NCI-H748 (cell line): ENCODE data around the gene RNF113A.
"Not testable (repeated sequence)": the region's sequence is repeated elsewhere in the genome, so short reads cannot be mapped to it uniquely, and the experiment has no call there.

ENCODE experiments used
- DNase-seq: peaks from one replicate; lab custom pipeline; 2025; ENCODE audit not compliant: unreplicated experiment; lab: John Stamatoyannopoulos, UW

Gene RNF113A

DNA sequence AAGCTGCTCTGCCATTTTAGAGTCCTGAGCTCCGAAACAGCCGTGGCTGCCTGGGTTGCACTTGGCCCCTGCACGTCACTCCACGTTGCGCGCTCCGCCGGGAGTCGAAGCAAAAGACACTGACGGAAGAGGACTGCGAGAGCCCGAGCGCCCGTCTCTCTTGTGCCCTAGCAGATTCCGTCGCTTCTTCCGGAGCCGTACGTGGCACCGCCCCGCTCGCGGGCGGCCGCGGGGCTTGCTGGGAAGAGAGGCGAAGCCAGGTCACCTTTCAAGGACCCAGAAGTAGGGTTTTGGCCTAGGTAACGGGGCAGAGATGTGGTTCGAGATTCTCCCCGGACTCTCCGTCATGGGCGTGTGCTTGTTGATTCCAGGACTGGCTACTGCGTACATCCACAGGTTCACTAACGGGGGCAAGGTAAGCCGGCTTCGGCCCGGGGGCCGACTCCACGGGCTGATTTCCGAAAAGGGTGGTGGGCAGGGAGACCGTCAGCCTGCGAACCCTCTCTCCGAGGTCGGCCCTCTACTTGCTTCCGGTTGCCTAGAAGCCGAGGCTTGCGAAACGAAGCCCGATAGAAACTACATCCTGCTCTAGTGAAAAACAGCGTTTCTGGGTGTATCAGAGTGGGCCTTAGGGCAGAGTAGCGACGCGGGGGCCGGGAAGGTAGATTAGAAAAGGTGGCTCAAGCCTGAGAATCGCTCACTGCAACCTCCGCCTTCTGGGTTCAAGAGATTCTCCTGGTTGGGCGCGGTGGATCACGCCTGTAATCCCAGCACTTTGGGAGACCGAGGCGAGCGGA is at the start of gene RNF113A, which contains the start of gene NDUFA1:
Gene RNF113A, minus strand, starts transcription at position 135 of the 797 bp plus-strand sequence. Its CDS starts 120 bp downstream, at position 15.
Gene NDUFA1, plus strand, starts transcription at position 234 of the 797 bp plus-strand sequence. Its CDS starts 80 bp downstream, at position 314.
- DNase-seq: peak; percentile 97

DNA sequence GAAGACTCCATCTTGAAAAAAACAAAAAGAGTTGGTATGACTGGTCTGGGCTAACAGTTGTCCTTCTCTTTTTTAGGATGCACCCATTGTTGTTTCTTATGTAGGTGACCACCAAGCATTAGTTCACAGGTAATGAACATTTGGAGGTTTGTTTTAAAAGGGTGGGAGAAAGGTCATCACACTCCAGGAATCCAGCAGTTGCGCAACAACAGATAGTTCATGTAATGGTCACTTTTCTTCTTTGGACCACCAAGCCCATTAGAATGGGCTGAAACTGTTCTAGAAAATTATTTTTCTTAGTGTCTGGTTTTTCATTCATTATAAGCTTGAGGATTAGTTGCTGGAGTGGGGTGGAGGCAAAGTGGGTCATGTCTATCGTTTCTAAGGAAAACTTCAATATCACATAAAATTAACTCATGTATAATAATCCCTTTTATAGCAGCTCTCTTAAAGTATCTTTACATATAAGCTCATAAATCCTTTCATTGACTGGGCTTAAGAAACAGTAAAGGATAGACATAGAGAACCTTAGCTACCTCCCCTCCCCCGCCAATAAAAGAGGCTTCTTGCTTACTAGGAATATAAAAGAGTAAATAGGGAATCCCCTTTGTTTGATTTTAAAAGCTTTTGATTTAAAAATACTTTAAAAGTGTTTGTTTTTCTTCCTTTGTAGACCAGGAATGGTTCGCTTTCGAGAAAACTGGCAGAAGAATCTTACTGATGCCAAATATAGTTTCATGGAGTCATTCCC is 48.5 kb upstream of the RNF113A start:
- DNase-seq: no peak

DNA sequence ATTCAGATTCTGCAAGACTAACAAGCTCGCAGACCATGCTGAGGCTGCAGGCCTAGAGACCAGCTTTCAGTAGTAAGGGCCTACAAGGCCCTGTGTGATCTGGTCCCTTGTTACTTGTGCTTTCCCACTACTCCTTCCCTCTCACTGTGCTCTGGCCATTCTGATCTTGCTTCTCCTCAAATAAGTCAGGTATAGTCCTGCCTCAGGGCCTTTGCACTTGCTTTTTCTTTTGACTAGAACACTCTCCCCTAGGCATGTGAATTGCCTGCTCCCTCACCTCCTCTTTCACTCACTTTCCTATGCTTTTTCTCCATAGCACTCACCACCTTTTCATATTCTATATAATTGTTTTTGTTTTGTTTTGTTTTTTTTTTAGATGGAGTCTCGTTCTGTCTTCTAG is 46.3 kb upstream of the RNF113A start:
- DNase-seq: no peak

DNA sequence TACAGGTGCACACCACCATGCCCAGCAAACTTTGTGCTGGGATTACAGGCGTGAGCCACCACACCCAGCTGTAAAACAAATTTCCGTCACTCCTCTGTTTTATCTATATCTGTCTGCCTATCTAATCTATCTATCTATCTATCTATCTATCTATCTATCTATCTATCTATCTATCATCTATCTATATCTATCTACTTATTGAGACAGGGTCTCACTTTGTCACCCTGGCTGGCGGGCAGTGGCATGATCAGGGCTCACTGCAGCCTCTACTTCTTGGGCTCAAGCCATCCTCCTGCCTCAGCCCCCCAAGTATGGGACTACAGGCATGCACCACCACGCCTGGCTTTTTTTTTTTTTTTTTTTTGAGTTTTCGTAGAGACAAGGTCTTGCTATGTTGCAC is 44.8 kb upstream of the RNF113A start:
- DNase-seq: no peak

GRCh38 chrX:119900976-119901375 is 29.4 kb upstream of the RNF113A start:
- DNase-seq: no peak

GRCh38 chrX:119899125-119899524 is 27.6 kb upstream of the RNF113A start:
- DNase-seq: no peak

- no peak for DNase-seq
These were observed 24.4 kb upstream of the RNF113A start, which contains the start of gene AKAP14 for GRCh38 chrX:119895843-119896326. Gene AKAP14, plus strand, starts transcription at chrX:119895893. Its CDS starts 7,331 bp downstream, at chrX:119903224.

DNA sequence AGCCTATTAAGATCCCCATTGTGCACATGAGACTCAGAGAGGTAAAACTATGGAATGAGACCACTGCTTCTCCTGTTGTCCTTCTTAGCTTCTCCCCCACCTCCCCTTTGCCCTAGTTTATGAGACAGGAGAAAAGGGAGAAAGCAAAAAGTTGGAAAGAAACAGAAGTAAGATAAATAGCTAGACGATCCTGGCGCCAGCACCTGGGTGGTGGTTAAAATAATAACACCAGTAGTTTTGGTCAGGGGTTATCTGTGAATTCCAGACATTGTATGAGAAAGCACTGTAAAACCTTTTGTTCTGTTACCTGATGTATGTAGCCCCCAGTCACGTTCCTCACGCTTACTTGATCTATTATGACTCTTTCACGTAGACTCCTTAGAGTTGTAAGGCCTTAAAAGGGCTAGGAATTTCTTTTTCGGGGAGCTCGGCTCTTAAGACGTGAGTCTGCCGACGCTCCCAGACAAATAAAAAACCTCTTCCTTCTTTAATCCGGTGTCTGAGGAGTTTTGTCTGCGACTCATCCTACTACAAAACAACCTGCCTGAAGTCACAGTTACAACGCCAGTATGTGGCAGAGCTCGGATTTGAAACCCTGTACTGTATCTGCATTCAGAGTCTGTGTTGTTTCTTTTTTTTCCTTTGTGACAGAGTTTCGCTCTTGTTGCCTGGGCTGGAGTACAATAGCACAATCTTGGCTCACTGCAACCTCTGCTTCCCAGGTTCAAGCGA is 20.6 kb upstream of the RNF113A start:
- not testable (repeated sequence) for DNase-seq

- DNase-seq: not testable (repeated sequence)
These were observed 19.1 kb upstream of the RNF113A start for GRCh38 chrX:119890626-119891025.

DNA sequence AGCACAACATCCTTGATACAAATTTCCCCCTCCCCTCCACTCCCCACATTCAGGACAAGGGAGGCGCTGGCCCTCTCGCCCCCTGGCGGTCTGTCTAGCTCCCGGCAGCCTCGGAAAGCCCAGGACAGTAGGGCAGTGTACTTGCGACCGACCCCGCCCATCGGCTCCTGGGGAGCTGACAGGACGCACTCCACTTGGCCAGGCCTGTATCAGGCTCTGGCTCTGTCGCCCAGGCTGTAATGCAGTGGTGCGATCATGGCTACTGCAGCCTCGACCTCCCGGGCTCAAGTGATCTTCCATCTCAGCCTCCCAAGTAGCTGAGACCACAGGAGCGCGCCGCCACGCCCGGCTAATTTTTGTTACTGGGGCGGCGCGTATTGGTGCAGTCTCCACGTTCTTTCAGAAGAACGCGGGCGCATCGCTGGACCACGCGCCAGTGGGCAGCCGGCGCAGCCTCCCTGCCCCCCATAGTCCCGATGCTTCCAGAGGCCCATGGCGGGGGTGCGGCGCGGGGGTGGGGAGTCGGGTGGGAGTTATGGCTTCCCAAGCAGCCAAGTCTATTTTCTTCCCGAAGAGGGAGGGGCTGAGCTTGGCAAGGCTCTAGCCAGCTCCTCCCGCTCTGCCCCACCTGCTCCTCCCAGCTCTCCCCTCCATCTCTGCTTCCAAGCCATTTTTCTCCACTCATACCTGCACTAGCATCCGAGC is 16.3 kb upstream of the RNF113A start:
- peak; percentile 85 for DNase-seq

- DNase-seq: peak; percentile 10
These were observed 14.3 kb upstream of the RNF113A start for GRCh38 chrX:119885554-119886428.

- peak; percentile 68 for DNase-seq
These were observed 9.3 kb upstream of the RNF113A start for GRCh38 chrX:119880552-119881437.

DNA sequence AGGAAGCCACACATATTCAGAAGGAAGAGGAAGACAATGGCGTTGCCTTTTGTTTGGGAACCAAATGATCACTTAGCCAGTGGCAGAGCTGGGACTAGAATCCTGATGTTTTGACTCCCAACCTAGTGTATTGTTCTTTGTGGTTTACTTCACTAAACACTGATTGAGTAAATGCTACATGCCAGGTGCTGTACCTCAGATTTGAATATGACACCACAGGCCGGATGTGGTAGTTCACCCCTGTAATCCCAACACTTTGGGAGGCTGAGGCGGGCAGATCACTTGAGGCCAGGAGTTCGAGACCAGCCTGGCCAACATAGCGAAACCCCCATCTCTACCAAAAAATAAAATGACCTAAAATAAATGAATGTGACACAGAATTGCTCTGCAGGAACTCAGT is 8.5 kb upstream of the RNF113A start:
- no peak for DNase-seq

DNA sequence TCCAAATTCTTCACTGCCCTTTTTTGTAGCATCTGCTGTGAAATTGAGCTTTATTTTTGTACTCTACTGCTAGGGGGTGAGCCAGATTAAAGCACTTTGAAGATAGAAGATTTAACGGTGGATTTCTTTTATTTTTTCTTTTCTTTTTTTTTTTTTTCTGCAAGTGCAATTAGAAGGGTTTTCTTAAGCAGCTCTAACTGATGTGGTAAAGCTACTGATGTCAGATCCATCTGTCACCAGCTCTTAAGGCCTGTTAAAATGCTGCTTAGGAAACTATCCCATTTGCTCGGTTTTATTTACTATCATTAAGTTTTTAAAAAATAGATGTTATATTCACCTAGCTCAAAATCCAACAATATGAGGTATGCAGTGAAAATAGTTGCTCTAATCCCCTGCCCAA is 7.2 kb upstream of the RNF113A start:
- DNase-seq: no peak

GRCh38 chrX:119871245-119871598 is 311 bp downstream of the RNF113A start:
- DNase-seq: no peak

DNA sequence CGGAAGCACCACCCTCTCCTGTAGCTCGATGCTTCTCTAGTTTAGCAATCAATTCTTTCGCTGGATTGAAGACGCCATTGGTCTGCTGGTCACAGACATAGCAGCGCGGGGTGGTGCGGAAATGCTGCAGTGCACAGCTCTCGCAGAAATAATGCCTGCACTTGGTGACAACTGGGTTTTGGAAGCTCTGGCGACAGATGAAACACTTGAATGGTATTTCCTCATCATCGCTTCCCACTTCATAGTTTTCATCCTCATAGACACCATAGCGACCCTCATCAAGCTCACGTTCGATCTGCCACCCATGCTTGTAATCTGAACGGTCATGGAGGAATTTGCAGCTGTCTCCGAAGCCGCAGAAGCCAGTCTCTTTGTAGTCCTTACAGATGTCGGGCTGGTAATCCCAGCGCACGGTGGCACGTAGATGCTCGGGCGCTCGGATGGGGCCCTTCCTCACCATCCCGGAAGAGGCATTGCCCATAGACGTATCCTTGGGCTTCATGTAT is 854 bp downstream of the RNF113A start:
- DNase-seq: peak; percentile 67

DNA sequence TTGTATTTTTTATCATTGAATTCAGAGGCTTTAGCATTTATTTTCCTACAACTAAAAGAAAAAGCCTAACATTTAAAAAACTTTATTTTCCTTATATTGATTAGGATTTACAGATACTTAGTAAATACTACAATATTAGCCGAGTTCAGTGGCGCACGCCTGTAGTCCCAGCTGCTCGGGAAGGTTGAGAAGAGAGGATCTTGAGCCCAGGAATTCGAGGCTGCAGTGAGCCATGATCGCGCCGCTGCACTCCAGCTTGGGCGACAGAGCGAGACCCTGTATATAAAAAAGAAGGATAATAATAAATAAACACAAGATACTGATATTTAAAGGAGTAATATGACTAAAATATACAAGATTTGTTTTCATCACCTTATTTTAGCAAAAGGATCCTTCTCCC is 18.1 kb downstream of the RNF113A start:
- DNase-seq: peak; percentile 33
